Spleen (tissue), 7 donors: ENCODE results near the gene YWHAH.

Experiments used
- CTCF ChIP-seq, 11 experiments: fragments of 200-600 bp in 7 of 11; fragments of 450-650 bp in 4 of 11; sonication (generic) in 4 of 11; IDR thresholded peaks in 8 of 11; conservative IDR thresholded peaks in 3 of 11; 1 replicate in 7 of 11; 2 replicates in 4 of 11; pipeline versions ENCODE4 v1.4.0 to v1.8.0; 2016 to 2021; ENCODE audit warnings: antibody characterized with exemption in 11 of 11, inconsistent platforms in 4 of 11, mild to moderate bottlenecking in 1 of 11
- POLR2A ChIP-seq, 3 donors: fragments of 450-650 bp; IDR thresholded peaks; one replicate each; pipeline ENCODE4 v1.5.1; 2017; ENCODE audit warnings: antibody characterized with exemption in 3 of 3, mild to moderate bottlenecking in 1 of 3
- POLR2AphosphoS5 ChIP-seq, 3 donors: sonication (generic); formaldehyde crosslinking; IDR thresholded peaks; one replicate each; pipeline ENCODE4 v1.5.1; 2017; ENCODE audit warnings: antibody characterized with exemption in 3 of 3
- donor health status: DM: no; HTN: no; CAD: no; lungs with moderate emphysema.
- donor health status: DM: no; HTN: no; CAD: no.
- donor health status: DM: no; HTN: no; CAD: no.

GRCh38 chr22:31943206-31943977 lies 943 bp upstream of the YWHAH start:
- TF ChIP-seq POLR2AphosphoS5 (IDR thresholded peaks at IDR 0.05) (no peak), CTCF (IDR thresholded peaks at IDR 0.05 in 8 of 11, conservative IDR thresholded peaks at IDR 0.05 in 3 of 11) (no peak), POLR2A (IDR thresholded peaks at IDR 0.05) (no peak)
